Raji (cell line): ENCODE data around the gene DIPK2A.
A peak's percentile ranks its signal among the peaks of the same experiment; 100 is the strongest.

ENCODE experiments used
- POLR2A ChIP-seq: IDR thresholded peaks from 2 replicates; pipeline ENCODE4 v1.6.1; 2011; ENCODE audit warnings: low read depth, low read length, control low read depth; ENCODE audit not compliant: insufficient read depth

Gene DIPK2A

GRCh38 chr3:143963946-143964345 is 7.7 kb upstream of the DIPK2A start:
- no peak for TF ChIP-seq POLR2A

- TF ChIP-seq POLR2A, result no peak
Observed at GRCh38 chr3:143970773-143971358, 757 bp upstream of the DIPK2A start.

GRCh38 chr3:143972155-143972504 is 507 bp downstream of the DIPK2A start:
- no peak for TF ChIP-seq POLR2A

- peak; percentile 41 for TF ChIP-seq POLR2A
Observed at GRCh38 chr3:143972505-143973258, 1.1 kb downstream of the DIPK2A start.

- no peak for TF ChIP-seq POLR2A
Observed at GRCh38 chr3:143973259-143974021, 1.8 kb downstream of the DIPK2A start.

GRCh38 chr3:143974271-143975238 is 2.9 kb downstream of the DIPK2A start:
- no peak for TF ChIP-seq POLR2A

GRCh38 chr3:143975554-143976152 is 4.0 kb downstream of the DIPK2A start:
- TF ChIP-seq POLR2A, result no peak

- TF ChIP-seq POLR2A, result no peak
Observed at GRCh38 chr3:143977341-143978262, 6.0 kb downstream of the DIPK2A start.

GRCh38 chr3:143978263-143978631 is 6.6 kb downstream of the DIPK2A start:
- no peak for TF ChIP-seq POLR2A

GRCh38 chr3:143979041-143979440 is 7.4 kb downstream of the DIPK2A start:
- TF ChIP-seq POLR2A, result no peak

- TF ChIP-seq POLR2A, result no peak
Observed at GRCh38 chr3:143979813-143980212, 8.2 kb downstream of the DIPK2A start.

GRCh38 chr3:143988306-143988705 is 16.7 kb downstream of the DIPK2A start:
- no peak for TF ChIP-seq POLR2A

- no peak for TF ChIP-seq POLR2A
Observed at GRCh38 chr3:143989461-143989860, 17.8 kb downstream of the DIPK2A start.

- no peak for TF ChIP-seq POLR2A
Observed at GRCh38 chr3:143991713-143992112, 20.1 kb downstream of the DIPK2A start.
